ENCODE data around the gene HSPB1.
A peak's percentile ranks its signal among the peaks of the same experiment; 100 is the strongest.

The HSPB1 gene

GRCh38 chr7:76338298-76339084 lies 36.0 kb downstream of the HSPB1 start:
- Histone ChIP-seq H2AFZ (ENCODE audit: low read depth) (no peak overlapping the region), H3K27ac (no peak overlapping the region), H4K20me1 (ENCODE audit: insufficient read depth) (peaks cover 67% of the 10 kb centered on the region), H3K36me3 (ENCODE audit: insufficient read depth) (peaks cover 6% of the 10 kb centered on the region; the same call in 1 of the 2 replicates), H3K4me2 (no peak overlapping the region), H3K4me3 (IDR thresholded peaks at IDR 0.05; ENCODE audit: insufficient read depth, low read depth, low read length) (no peak overlapping the region), H3K79me2 (ENCODE audit: insufficient read depth, low read depth) (peaks cover 100% of the 10 kb centered on the region), H3K27me3 (ENCODE audit: insufficient read depth, low read depth) (no peaks in the 10 kb centered on the region), H3K4me1 (ENCODE audit: low read depth, poor library complexity, severe bottlenecking) (peaks cover 64% of the 10 kb centered on the region), H3K9ac (no peak overlapping the region)
- TF ChIP-seq CTCF (conservative IDR thresholded peaks at IDR 0.05; ENCODE audit: low read depth, low read length) = no peak

GRCh38 chr7:76340617-76341131 lies 38.2 kb downstream of the HSPB1 start:
- Histone ChIP-seq H3K4me3 (IDR thresholded peaks at IDR 0.05; ENCODE audit: insufficient read depth, low read depth, low read length) (no peak overlapping the region), H3K36me3 (ENCODE audit: insufficient read depth) (peaks cover 6% of the 10 kb centered on the region; the same call in 1 of the 2 replicates), H3K4me2 (no peak overlapping the region), H4K20me1 (ENCODE audit: insufficient read depth) (peaks cover 48% of the 10 kb centered on the region), H3K79me2 (ENCODE audit: insufficient read depth, low read depth) (peaks cover 100% of the 10 kb centered on the region), H3K4me1 (ENCODE audit: low read depth, poor library complexity, severe bottlenecking) (peaks cover 74% of the 10 kb centered on the region), H3K9ac (no peak overlapping the region), H3K27me3 (ENCODE audit: insufficient read depth, low read depth) (no peaks in the 10 kb centered on the region), H3K27ac (peak overlapping the region; percentile 20; the same call in 1 of the 2 replicates), H2AFZ (ENCODE audit: low read depth) (no peak overlapping the region)
- no peak for TF ChIP-seq CTCF (conservative IDR thresholded peaks at IDR 0.05; ENCODE audit: low read depth, low read length)

- H3K4me2 ChIP-seq = no peak overlapping the region
These were observed 39.7 kb downstream of the HSPB1 start for GRCh38 chr7:76342222-76342621.

GRCh38 chr7:76343294-76343930 lies 40.9 kb downstream of the HSPB1 start:
- H3K4me2 ChIP-seq = no peak overlapping the region
- no peak for TF ChIP-seq CTCF (conservative IDR thresholded peaks at IDR 0.05; ENCODE audit: low read depth, low read length)

More at GRCh38 chr7:76342222-76342621, 39.7 kb downstream of the HSPB1 start:
- no peak overlapping the region for H2AFZ ChIP-seq (ENCODE audit: low read depth)
- H3K9ac ChIP-seq = no peak overlapping the region
- peaks cover 70% of the 10 kb centered on the region for H3K4me1 ChIP-seq (ENCODE audit: low read depth, poor library complexity, severe bottlenecking)
- peaks cover 45% of the 10 kb centered on the region for H4K20me1 ChIP-seq (ENCODE audit: insufficient read depth)
- H3K27me3 ChIP-seq (ENCODE audit: insufficient read depth, low read depth) = no peaks in the 10 kb centered on the region
- no peak overlapping the region for H3K4me3 ChIP-seq (IDR thresholded peaks at IDR 0.05; ENCODE audit: insufficient read depth, low read depth, low read length)
- peaks cover 20% of the 10 kb centered on the region; the same call in 1 of the 2 replicates for H3K36me3 ChIP-seq (ENCODE audit: insufficient read depth)
- H3K27ac ChIP-seq = no peak overlapping the region; the same call in 1 of the 2 replicates
- peaks cover 99% of the 10 kb centered on the region for H3K79me2 ChIP-seq (ENCODE audit: insufficient read depth, low read depth)
- no peak for TF ChIP-seq CTCF (conservative IDR thresholded peaks at IDR 0.05; ENCODE audit: low read depth, low read length)

More at GRCh38 chr7:76343294-76343930, 40.9 kb downstream of the HSPB1 start:
- Histone ChIP-seq H3K27ac (no peak overlapping the region), H3K4me1 (ENCODE audit: low read depth, poor library complexity, severe bottlenecking) (peaks cover 66% of the 10 kb centered on the region), H3K27me3 (ENCODE audit: insufficient read depth, low read depth) (no peaks in the 10 kb centered on the region), H3K36me3 (ENCODE audit: insufficient read depth) (peaks cover 21% of the 10 kb centered on the region; the same call in 1 of the 2 replicates), H3K79me2 (ENCODE audit: insufficient read depth, low read depth) (peaks cover 98% of the 10 kb centered on the region), H3K4me3 (IDR thresholded peaks at IDR 0.05; ENCODE audit: insufficient read depth, low read depth, low read length) (no peak overlapping the region), H3K9ac (no peak overlapping the region), H4K20me1 (ENCODE audit: insufficient read depth) (peaks cover 37% of the 10 kb centered on the region), H2AFZ (ENCODE audit: low read depth) (no peak overlapping the region)
